SH-SY5Y (cell line): ENCODE data around the gene CENPF.

Experiments
- GATA2 ChIP-seq: IDR thresholded peaks from 2 replicates; pipeline ENCODE4 v1.6.1; 2011; ENCODE audit warnings: mild to moderate bottlenecking, low read depth, low read length
- GATA3 ChIP-seq: IDR thresholded peaks from 2 replicates; pipeline ENCODE4 v1.6.1; 2011; ENCODE audit warnings: low read depth, mild to moderate bottlenecking, low read length, moderate library complexity

Gene CENPF

GRCh38 chr1:214660900-214661299, 57.9 kb downstream of the CENPF start:
- TF ChIP-seq GATA3 (no peak), GATA2 (no peak)

- TF ChIP-seq GATA3 (no peak), GATA2 (no peak)
Measured at GRCh38 chr1:214662223-214662785, 59.3 kb downstream of the CENPF start.

- no peak for TF ChIP-seq GATA2
- TF ChIP-seq GATA3: no peak
Measured at GRCh38 chr1:214664651-214665433, 61.8 kb downstream of the CENPF start.

- no peak for TF ChIP-seq GATA2
- TF ChIP-seq GATA3: no peak
Measured at GRCh38 chr1:214665606-214666110, 62.7 kb downstream of the CENPF start.

GRCh38 chr1:214666674-214667073, 63.7 kb downstream of the CENPF start:
- TF ChIP-seq GATA2 (no peak), GATA3 (no peak)

GRCh38 chr1:214670098-214670497, 67.1 kb downstream of the CENPF start:
- TF ChIP-seq GATA3 (no peak), GATA2 (no peak)

- no peak for TF ChIP-seq GATA2
- no peak for TF ChIP-seq GATA3
Measured at GRCh38 chr1:214673576-214673975, 70.6 kb downstream of the CENPF start.

GRCh38 chr1:214676747-214677146, 73.8 kb downstream of the CENPF start:
- TF ChIP-seq GATA2 (no peak), GATA3 (no peak)

- TF ChIP-seq GATA3 (no peak), GATA2 (no peak)
Measured at GRCh38 chr1:214677945-214678344, 75.0 kb downstream of the CENPF start.

GRCh38 chr1:214678386-214678785, 75.4 kb downstream of the CENPF start:
- no peak for TF ChIP-seq GATA2
- no peak for TF ChIP-seq GATA3

- TF ChIP-seq GATA2: no peak
- TF ChIP-seq GATA3: no peak
Measured at GRCh38 chr1:214683621-214684020, 80.6 kb downstream of the CENPF start.

- TF ChIP-seq GATA3: no peak
Measured at GRCh38 chr1:214685906-214686305, 82.9 kb downstream of the CENPF start.

GRCh38 chr1:214686497-214686896, 83.5 kb downstream of the CENPF start:
- TF ChIP-seq GATA2 (no peak), GATA3 (no peak)

GRCh38 chr1:214688891-214689290, 85.9 kb downstream of the CENPF start:
- TF ChIP-seq GATA3 (no peak), GATA2 (no peak)

- TF ChIP-seq GATA2: no peak
- TF ChIP-seq GATA3: no peak
Measured at GRCh38 chr1:214694769-214695168, 91.8 kb downstream of the CENPF start.

- no peak for TF ChIP-seq GATA2
- no peak for TF ChIP-seq GATA3
Measured at GRCh38 chr1:214698559-214698958, 95.6 kb downstream of the CENPF start.
